GM19324 (cell line): ENCODE data around the gene WLS.
A peak's percentile ranks its signal among the peaks of the same experiment; 100 is the strongest.

Experiments
- ATAC-seq: cut with Tn5 transposase; IDR thresholded peaks from one replicate; pipeline ENCODE4 v1.9.1; 2021; ENCODE audit warnings: mild to moderate bottlenecking, moderate library complexity; ENCODE audit not compliant: unreplicated experiment, low FRiP score

Gene WLS

GRCh38 chr1:68204977-68205630 lies 27.2 kb downstream of the WLS start:
- no peak for ATAC-seq

DNA sequence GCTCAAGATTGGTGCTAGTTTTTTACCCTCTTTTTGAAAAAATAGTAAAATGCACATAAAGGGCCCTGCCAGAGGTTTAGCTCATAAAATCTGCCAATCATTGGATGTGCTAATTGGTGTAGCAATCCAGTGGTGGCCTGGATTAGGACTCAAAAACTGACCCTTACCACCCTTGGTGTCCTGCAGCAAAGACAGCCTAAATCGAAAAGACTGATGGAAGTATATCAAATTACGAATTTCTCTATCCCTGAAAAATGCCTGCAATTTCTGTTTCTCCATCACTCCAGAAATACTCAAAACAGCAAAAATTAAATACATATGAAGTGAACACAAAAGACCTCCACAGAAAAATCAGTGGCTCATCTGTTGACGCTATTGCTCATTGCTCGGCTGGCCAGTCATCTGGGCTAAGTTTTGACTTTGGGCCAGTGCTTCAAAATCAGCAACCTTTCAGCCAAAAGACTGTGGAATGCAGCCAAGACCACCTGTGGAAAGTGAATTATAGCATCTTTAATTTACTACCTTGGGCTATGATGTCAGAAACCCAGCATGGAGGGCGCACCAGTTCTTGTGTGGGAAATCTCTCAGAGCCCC lies 30.0 kb downstream of the WLS start:
- no peak for ATAC-seq

- ATAC-seq, result no peak
Measured at GRCh38 chr1:68201546-68202238, 30.6 kb downstream of the WLS start.

DNA sequence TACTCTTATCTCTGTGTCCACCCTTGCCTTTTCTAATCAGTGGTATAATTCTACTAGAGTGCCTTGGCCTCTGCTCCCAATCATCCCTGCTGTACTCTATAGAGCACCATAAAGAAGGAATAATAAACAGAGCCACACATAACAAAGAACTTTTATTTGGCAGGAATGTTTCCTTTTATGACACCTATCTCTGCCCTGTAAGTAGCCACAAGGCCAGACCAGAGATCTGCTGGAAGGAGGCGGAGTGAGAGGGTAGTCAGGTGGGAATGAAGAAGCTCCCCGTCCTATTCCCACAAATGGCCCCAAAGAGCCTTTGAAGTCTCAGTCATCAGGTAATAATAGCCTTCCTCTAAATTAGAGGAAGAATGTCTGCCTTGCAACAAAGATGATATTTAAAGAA lies 32.7 kb downstream of the WLS start:
- no peak for ATAC-seq

DNA sequence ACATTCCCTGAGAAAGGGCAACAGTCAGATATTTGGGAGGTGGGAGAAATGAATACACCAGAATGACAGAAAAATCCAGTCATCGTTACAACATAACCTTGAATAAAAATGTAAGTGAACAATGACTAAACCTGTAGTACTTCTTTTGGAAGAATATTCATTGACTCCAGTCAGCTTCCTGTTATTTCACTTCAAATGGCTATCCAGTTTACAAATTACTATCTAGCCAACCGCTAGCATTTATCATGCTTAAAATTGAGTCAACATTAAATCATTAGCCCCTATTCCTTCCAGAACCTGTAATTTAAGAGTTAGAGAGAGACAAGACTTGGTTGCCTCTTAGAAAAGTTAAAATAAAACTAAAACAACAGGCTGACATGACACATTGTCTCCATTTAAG lies 33.6 kb downstream of the WLS start:
- no peak for ATAC-seq

GRCh38 chr1:68197891-68198290 lies 34.4 kb downstream of the WLS start:
- ATAC-seq, result no peak

GRCh38 chr1:68197461-68197860 lies 34.9 kb downstream of the WLS start:
- no peak for ATAC-seq

GRCh38 chr1:68196676-68197075 lies 35.6 kb downstream of the WLS start:
- ATAC-seq, result no peak

- ATAC-seq, result no peak
Measured at GRCh38 chr1:68191717-68192116, 40.6 kb downstream of the WLS start.

GRCh38 chr1:68188644-68189340 lies 43.5 kb downstream of the WLS start:
- no peak for ATAC-seq

GRCh38 chr1:68188060-68188538 lies 44.2 kb downstream of the WLS start:
- ATAC-seq, result peak; percentile 52

GRCh38 chr1:68185743-68186142 lies 46.6 kb downstream of the WLS start:
- no peak for ATAC-seq

DNA sequence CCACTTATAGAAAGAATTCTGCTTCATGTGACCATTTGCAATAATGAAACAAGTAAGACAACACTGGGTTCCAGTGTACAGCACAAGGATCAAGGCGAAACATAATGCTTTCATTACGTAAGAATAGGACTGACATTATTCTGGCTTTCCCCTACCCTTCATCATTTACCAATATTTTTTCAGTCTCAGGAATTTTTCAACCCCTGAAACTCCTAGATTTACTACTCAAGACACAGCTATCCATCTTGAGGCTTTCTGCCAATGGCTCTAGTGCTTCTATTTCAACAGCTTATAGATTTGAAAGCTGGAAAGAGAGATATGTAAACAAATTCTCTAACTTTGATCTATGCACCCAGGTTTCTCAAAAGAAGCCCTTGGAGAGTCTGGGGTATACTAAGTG lies 48.4 kb downstream of the WLS start:
- ATAC-seq, result no peak

- peak; percentile 47 for ATAC-seq
Measured at GRCh38 chr1:68181165-68181556, 51.2 kb downstream of the WLS start.

GRCh38 chr1:68180441-68181164 lies 51.7 kb downstream of the WLS start:
- ATAC-seq, result peak; percentile 34

DNA sequence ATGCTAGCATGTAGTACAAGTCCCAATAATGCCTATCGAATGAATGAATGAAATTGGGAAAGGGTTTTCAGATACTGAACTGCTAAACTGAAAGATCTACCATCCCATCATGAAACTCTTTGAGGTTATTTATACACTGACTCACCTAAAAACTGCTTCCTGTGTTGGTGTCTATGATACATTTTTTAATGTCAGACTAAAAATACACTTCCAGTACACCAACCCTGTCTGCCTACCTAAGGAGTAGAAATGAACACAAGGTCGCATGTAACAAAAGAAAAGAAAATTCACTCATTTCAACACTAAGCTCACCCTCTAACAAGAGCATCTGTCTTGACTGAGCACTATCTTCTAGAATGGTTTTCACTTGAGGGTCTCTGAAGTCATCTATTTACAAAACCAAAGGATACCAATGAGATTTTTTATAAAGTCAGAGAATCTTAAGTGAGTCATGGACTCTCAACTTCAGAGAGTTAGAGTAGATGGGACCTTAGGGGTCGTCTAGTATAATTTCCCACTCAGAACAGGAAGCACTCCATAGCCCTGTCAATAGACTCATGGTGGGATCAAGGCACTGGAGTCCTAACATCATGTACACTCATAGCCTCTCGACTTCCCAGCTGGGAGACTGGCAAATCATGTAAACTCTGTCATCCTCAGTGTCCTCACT lies 53.4 kb downstream of the WLS start:
- no peak for ATAC-seq

DNA sequence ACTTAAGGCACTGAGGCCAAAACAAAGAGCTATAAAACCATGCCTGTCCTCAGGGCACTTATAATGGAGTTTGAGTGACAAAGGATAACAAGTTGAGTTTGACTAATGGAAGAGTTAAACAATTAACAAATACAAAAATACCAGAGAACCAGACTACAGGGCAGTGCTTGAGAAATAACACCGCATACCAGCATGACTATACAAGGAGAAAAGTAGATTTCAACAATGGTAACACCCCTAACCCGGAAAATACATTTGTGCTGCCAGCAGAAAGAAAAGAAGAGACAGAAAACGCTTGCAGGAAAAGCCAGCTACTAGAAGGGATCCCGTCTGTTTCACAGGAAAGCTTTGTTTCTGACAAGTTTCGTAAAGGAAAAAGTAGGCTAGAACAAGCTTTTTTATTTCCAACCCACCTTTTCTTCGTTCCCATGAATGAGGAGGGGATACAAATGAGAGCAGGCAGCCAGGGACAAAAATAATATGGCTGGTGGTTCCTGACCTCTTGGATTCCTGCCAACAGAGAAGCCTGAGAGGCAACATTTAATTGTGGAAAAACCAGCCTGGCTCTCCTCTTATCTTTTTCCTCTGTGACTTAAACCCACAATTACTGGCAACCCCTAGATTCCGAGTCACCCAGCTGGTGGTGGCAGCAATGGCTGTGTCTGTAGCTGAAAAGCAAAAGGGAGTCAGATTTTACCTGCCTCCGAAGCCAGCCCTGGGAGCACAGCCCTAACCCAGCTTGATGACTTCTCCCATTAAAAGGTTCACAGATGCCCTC lies 56.5 kb downstream of the WLS start:
- no peak for ATAC-seq

GRCh38 chr1:68174738-68175113 lies 57.6 kb downstream of the WLS start:
- ATAC-seq, result no peak

GRCh38 chr1:68173936-68174737 lies 58.2 kb downstream of the WLS start:
- no peak for ATAC-seq
